GM18511 (cell line): ENCODE measurements around the gene BRME1.
"Not testable (repeated sequence)": the region's sequence is repeated elsewhere in the genome, so short reads cannot be mapped to it uniquely, and the experiment has no call there.

Source experiments
- ATAC-seq: cut with Tn5 transposase; IDR thresholded peaks from one replicate; pipeline ENCODE4 v1.9.1; 2021; ENCODE audit warnings: mild to moderate bottlenecking, moderate library complexity; ENCODE audit not compliant: unreplicated experiment

The BRME1 gene

GRCh38 chr19:13929340-13929739, 23.4 kb upstream of the BRME1 start:
- no peak for ATAC-seq

GRCh38 chr19:13926715-13927114, 20.8 kb upstream of the BRME1 start:
- ATAC-seq, result no peak

GRCh38 chr19:13926010-13926409, 20.1 kb upstream of the BRME1 start:
- no peak for ATAC-seq

- ATAC-seq, result no peak
Observed at GRCh38 chr19:13923194-13923987, 17.5 kb upstream of the BRME1 start.

- not testable (repeated sequence) for ATAC-seq
Observed at GRCh38 chr19:13922118-13922517, 16.2 kb upstream of the BRME1 start.

- ATAC-seq, result no peak
Observed at GRCh38 chr19:13920940-13921747, 15.2 kb upstream of the BRME1 start.

- ATAC-seq, result no peak
Observed at GRCh38 chr19:13920524-13920923, 14.6 kb upstream of the BRME1 start.

- no peak for ATAC-seq
Observed at GRCh38 chr19:13918726-13919411, 13.0 kb upstream of the BRME1 start.

GRCh38 chr19:13917888-13918406, 12.0 kb upstream of the BRME1 start:
- ATAC-seq, result no peak

- no peak for ATAC-seq
Observed at GRCh38 chr19:13914777-13915176, 8.9 kb upstream of the BRME1 start.

- no peak for ATAC-seq
Observed at GRCh38 chr19:13913352-13913751, 7.4 kb upstream of the BRME1 start.

GRCh38 chr19:13909430-13909829, 3.5 kb upstream of the BRME1 start:
- no peak for ATAC-seq

GRCh38 chr19:13908674-13909073, 2.8 kb upstream of the BRME1 start:
- no peak for ATAC-seq

GRCh38 chr19:13906910-13907309, 993 bp upstream of the BRME1 start:
- no peak for ATAC-seq

- ATAC-seq, result peak; percentile 22
Observed at GRCh38 chr19:13906521-13906904, 596 bp upstream of the BRME1 start.

GRCh38 chr19:13902993-13903555, 2.8 kb downstream of the BRME1 start:
- no peak for ATAC-seq

GRCh38 chr19:13899912-13900584, 5.9 kb downstream of the BRME1 start:
- ATAC-seq, result no peak

GRCh38 chr19:13899393-13899792, 6.5 kb downstream of the BRME1 start:
- no peak for ATAC-seq

- no peak for ATAC-seq
Observed at GRCh38 chr19:13896227-13896626, 9.7 kb downstream of the BRME1 start.

GRCh38 chr19:13894552-13894951, 11.4 kb downstream of the BRME1 start:
- no peak for ATAC-seq
